NCI-H2227 treated with DMSO at 0.1 percent for 48 hours (cell line): Measurements from ENCODE around the gene PDE2A.

Experiments used
- DNase-seq: peaks from one replicate; lab custom pipeline; 2025; lab: John Stamatoyannopoulos, UW

Gene PDE2A

GRCh38 chr11:72543849-72544542 lies 130.2 kb downstream of the PDE2A start:
- no peak for DNase-seq

DNA sequence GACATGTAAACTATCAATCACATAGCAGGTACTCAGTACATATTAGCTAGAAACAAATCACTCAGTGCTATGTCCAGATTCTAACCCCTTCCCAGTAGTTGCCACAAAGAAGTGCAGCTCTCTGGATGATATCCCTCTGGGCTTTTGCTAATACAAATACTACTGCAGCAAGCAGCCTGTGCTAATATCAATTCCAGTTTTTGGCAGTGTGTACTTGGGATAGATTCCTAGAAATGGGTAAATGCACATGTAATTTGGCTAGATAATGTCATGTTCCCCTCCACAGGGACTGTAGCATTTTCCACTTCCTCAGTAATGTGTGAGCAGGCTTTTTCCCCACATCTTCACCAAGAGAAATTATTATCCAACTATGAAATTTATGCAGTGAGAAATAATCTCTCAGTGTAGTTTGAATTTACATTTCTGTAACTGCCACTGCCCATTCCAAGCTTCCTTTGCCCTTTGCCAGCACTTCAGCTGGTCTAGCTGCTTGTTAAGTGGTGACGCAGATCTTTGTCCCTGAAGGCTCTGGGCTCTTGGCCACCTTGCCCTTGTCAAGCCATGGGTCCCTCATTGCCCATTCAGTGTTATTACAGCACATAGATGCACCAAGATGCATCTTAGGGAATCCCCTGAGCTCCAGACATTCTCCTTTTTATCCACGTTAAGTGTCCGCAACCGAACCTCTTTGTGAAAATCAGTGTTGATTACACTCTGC lies 132.8 kb downstream of the PDE2A start:
- no peak for DNase-seq

- no peak for DNase-seq
Observed at GRCh38 chr11:72537051-72537450, 137.2 kb downstream of the PDE2A start.

GRCh38 chr11:72535194-72535547 lies 139.1 kb downstream of the PDE2A start:
- DNase-seq = no peak

DNA sequence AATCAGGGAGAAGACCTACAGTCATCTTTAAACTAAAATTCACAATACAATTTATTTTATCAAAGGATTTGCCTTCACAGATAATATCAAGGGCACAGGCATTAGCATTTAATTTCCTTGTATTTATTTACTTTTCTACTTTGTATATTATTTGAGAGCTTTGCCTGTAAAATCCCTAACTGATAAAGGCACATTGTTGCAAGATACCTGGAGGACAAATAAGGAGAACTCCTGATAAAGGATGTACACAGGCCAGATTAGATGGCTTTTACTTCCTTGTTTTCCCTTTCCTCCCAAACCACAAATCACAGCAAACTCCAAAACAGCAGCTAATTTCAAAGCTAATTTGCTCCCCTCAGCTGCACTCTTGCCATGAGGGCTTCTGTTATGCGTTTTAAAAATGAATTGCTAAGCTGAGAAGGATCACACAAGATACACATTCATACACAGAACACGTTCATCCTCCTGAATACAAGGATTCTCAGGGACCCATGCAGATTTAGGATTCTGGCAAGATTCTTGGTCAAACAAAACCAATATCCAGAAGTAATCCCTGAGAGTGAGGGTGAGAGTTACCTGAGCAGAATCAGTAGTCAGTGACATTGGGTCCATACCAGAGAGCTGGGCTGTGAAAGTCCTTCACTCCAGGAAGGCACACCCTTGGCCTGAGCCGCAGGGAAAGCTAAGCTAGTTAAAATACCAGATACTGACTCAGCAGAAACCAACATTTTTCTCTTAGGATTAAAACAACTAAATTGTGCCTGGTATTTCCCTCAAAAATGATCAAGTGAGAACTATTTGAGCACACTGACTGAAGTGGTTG lies 139.6 kb downstream of the PDE2A start:
- DNase-seq = no peak

- no peak for DNase-seq
Observed at GRCh38 chr11:72529068-72529467, 145.2 kb downstream of the PDE2A start.

GRCh38 chr11:72528121-72528520 lies 146.1 kb downstream of the PDE2A start:
- no peak for DNase-seq
